ENCODE measurements around the gene A2ML1. TPM values are rescaled to one million over a fixed set of nuclear protein-coding genes. Genes with fewer than 3 reads are reported as not detected.
"Not testable (repeated sequence)": the region's sequence is repeated elsewhere in the genome, so short reads cannot be mapped to it uniquely, and the experiment has no call there.

A2ML1 gene
- total RNA-seq, 1 donor from 2014 or later = not detected

GRCh38 chr12:8906266-8907180, 84.1 kb downstream of the A2ML1 start:
- DNase-seq (ENCODE audit: low read depth) = no peak

- DNase-seq (ENCODE audit: low read depth) = no peak
Measured at GRCh38 chr12:8907513-8907912, 85.1 kb downstream of the A2ML1 start.

GRCh38 chr12:8909752-8910151, 87.3 kb downstream of the A2ML1 start:
- DNase-seq (ENCODE audit: low read depth) = no peak

GRCh38 chr12:8911606-8912268, 89.3 kb downstream of the A2ML1 start:
- DNase-seq (ENCODE audit: low read depth) = peak; percentile 22

GRCh38 chr12:8912914-8913313, 90.5 kb downstream of the A2ML1 start:
- peak; percentile 15 for DNase-seq (ENCODE audit: low read depth)

- peak; percentile 10 for DNase-seq (ENCODE audit: low read depth)
Measured at GRCh38 chr12:8913702-8914032, 91.2 kb downstream of the A2ML1 start.

- peak; percentile 61 for DNase-seq (ENCODE audit: low read depth)
Measured at GRCh38 chr12:8914033-8914715, 91.8 kb downstream of the A2ML1 start, which contains the start of gene PHC1. TSS of gene PHC1 (plus strand) at chr12:8914509. CDS start at chr12:8917678, 3,169 bp downstream.

GRCh38 chr12:8914716-8915526, 92.5 kb downstream of the A2ML1 start:
- DNase-seq (ENCODE audit: low read depth) = peak; percentile 45

- no peak for DNase-seq (ENCODE audit: low read depth)
Measured at GRCh38 chr12:8916154-8916553, 93.7 kb downstream of the A2ML1 start.

- DNase-seq (ENCODE audit: low read depth) = no peak
Measured at GRCh38 chr12:8917031-8917430, 94.6 kb downstream of the A2ML1 start.

- no peak for DNase-seq (ENCODE audit: low read depth)
Measured at GRCh38 chr12:8917751-8918150, 95.3 kb downstream of the A2ML1 start.

GRCh38 chr12:8919643-8920042, 97.2 kb downstream of the A2ML1 start:
- not testable (repeated sequence) for DNase-seq (ENCODE audit: low read depth)

GRCh38 chr12:8922544-8922943, 100.1 kb downstream of the A2ML1 start:
- no peak for DNase-seq (ENCODE audit: low read depth)

Other genes starting within 250 kb of the A2ML1 start
- 0.30 and 0.52 TPM in 2 replicates for gene AICDA, start 209.8 kb upstream of the A2ML1 start, total RNA-seq
- gene MFAP5, start 159.8 kb upstream of the A2ML1 start, total RNA-seq = 0.85 and 3.3 TPM in 2 replicates
- 45.3 and 49.1 TPM in 2 replicates for gene RIMKLB, start 124.6 kb upstream of the A2ML1 start, total RNA-seq
- 12.2 and 38.6 TPM in 2 replicates for gene PHC1, start 91.9 kb downstream of the A2ML1 start, total RNA-seq
- gene M6PR, start 127.0 kb downstream of the A2ML1 start, total RNA-seq = 212 and 223 TPM in 2 replicates
- gene KLRG1, start 166.9 kb downstream of the A2ML1 start, total RNA-seq = 1.1 TPM in 1 of 2 replicates, not detected in the other

All from renal cortical epithelial cell (primary cell).